ENCODE data around the gene MYCBP2.

Gene MYCBP2

GRCh38 chr13:77000475-77000874 lies 326.4 kb downstream of the MYCBP2 start:
- DNase-seq (ENCODE audit: low read depth in 3 of 3, low spot score in 1 of 3) = no peak

Data from stimulated activated CD4-positive, alpha-beta T cell treated with anti-CD3 and anti-CD28 coated beads, TNF-alpha, amount 100 ng/mL, for 1 hour (primary cell).